Activated CD8-positive, alpha-beta memory T cell treated with anti-CD3 and anti-CD28 coated beads, Interleukin-2, amount 10 ng/mL, durations not matched to agents 7 days and 5 days (primary cell): ENCODE measurements around the gene PTTG1. TPM values are rescaled to one million over a fixed set of nuclear protein-coding genes. Genes with fewer than 3 reads are reported as not detected.

Experiments used
- ATAC-seq: fragments of 150-1000 bp; cut with Tn5 transposase; one replicate; pipeline ENCODE4 v1.10.0; 2021; ENCODE audit warnings: moderate library complexity
- CTCF ChIA-PET: fragments of 350-600 bp; sonication (Branson Sonifier 250); formaldehyde crosslinking; loops from one replicate; lab custom pipeline; 2021; ENCODE audit warnings: antibody characterized with exemption; lab: Charles Lee
- DNase-seq: peaks from one replicate; pipeline ENCODE4 v3.0.0-alpha.2; 2020
- H3K27ac Mint-ChIP-seq: one replicate; pipeline ENCODE4 v1.8.0; 2021; ENCODE audit warnings: mild to moderate bottlenecking, mixed read lengths
- H3K27me3 Mint-ChIP-seq: one replicate; pipeline ENCODE4 v1.8.0; 2021; ENCODE audit warnings: mixed read lengths
- H3K36me3 Mint-ChIP-seq: one replicate; pipeline ENCODE4 v1.8.0; 2021; ENCODE audit warnings: mild to moderate bottlenecking, mixed read lengths
- H3K4me1 Mint-ChIP-seq: one replicate; pipeline ENCODE4 v1.8.0; 2021; ENCODE audit warnings: mixed read lengths
- H3K4me3 Mint-ChIP-seq: one replicate; pipeline ENCODE4 v1.8.0; 2021; ENCODE audit warnings: mild to moderate bottlenecking, moderate library complexity, mixed read lengths
- H3K9me3 Mint-ChIP-seq: one replicate; pipeline ENCODE4 v1.8.0; 2022; ENCODE audit warnings: low read depth, mixed read lengths
- total RNA-seq, 2 experiments: library from RNA; stranded (reverse); gene quantifications; one replicate each; pipeline ENCODE4 v1.2.3, GENCODE V29; 2021

PTTG1 gene
- total RNA-seq, 2 experiments from 2014 or later: 204 to 212 TPM

- Mint-ChIP-seq H3K4me3 (no peak overlapping the region), H3K27me3 (peaks cover 7% of the 10 kb centered on the region), H3K4me1 (peaks cover 9% of the 10 kb centered on the region), H3K27ac (peak overlapping the region; percentile 28), H3K36me3 (peaks cover 6% of the 10 kb centered on the region), H3K9me3 (peaks cover 2% of the 10 kb centered on the region)
- DNase-seq (no peak), ATAC-seq (no peak)
- CTCF ChIA-PET: no interaction called here
These were observed 28.7 kb downstream of the PTTG1 start for GRCh38 chr5:160450164-160450932.

GRCh38 chr5:160451281-160451680 is 29.6 kb downstream of the PTTG1 start:
- CTCF ChIA-PET: no interaction called here
- Mint-ChIP-seq H3K4me3 (no peak overlapping the region), H3K27me3 (peaks cover 10% of the 10 kb centered on the region), H3K27ac (no peak overlapping the region), H3K9me3 (peaks cover 2% of the 10 kb centered on the region), H3K4me1 (peaks cover 11% of the 10 kb centered on the region), H3K36me3 (peaks cover 6% of the 10 kb centered on the region)
- DNase-seq (no peak), ATAC-seq (no peak)

- Mint-ChIP-seq H3K9me3 (peaks cover 2% of the 10 kb centered on the region), H3K27ac (no peak overlapping the region), H3K4me1 (peaks cover 10% of the 10 kb centered on the region), H3K4me3 (no peak overlapping the region), H3K27me3 (peaks cover 10% of the 10 kb centered on the region), H3K36me3 (peaks cover 6% of the 10 kb centered on the region)
- DNase-seq: no peak
- CTCF ChIA-PET: interaction anchor here (2.8 kb wide), 1 partner anchor 13 kb away, joined by 19 read pairs; no protein-coding TSS in a partner anchor
- ATAC-seq: no peak
These were observed 30.4 kb downstream of the PTTG1 start for GRCh38 chr5:160452036-160452435.

GRCh38 chr5:160452795-160453194 is 31.1 kb downstream of the PTTG1 start:
- Mint-ChIP-seq H3K4me1 (peaks cover 10% of the 10 kb centered on the region), H3K4me3 (no peak overlapping the region), H3K27me3 (peaks cover 10% of the 10 kb centered on the region), H3K27ac (no peak overlapping the region), H3K36me3 (peaks cover 6% of the 10 kb centered on the region), H3K9me3 (peaks cover 2% of the 10 kb centered on the region)
- CTCF ChIA-PET: interaction anchor here (1.5 to 2.8 kb wide), 3 partner anchors 11 to 22 kb away, joined by 3 to 19 read pairs (median 6); no protein-coding TSS in a partner anchor
- DNase-seq (no peak), ATAC-seq (no peak)

GRCh38 chr5:160453751-160454150 is 32.1 kb downstream of the PTTG1 start:
- peaks cover 10% of the 10 kb centered on the region for H3K4me1 Mint-ChIP-seq
- H3K4me3 Mint-ChIP-seq: no peak overlapping the region
- CTCF ChIA-PET: interaction anchor here (1.5 to 2.8 kb wide), 3 partner anchors 10 to 21 kb away, joined by 3 to 19 read pairs (median 6); no protein-coding TSS in a partner anchor
- no peak for DNase-seq
- no peak for ATAC-seq
- peaks cover 2% of the 10 kb centered on the region for H3K9me3 Mint-ChIP-seq
- peaks cover 10% of the 10 kb centered on the region for H3K27me3 Mint-ChIP-seq
- H3K27ac Mint-ChIP-seq: no peak overlapping the region
- peaks cover 6% of the 10 kb centered on the region for H3K36me3 Mint-ChIP-seq

GRCh38 chr5:160455600-160455999 is 33.9 kb downstream of the PTTG1 start:
- DNase-seq (no peak), ATAC-seq (no peak)
- Mint-ChIP-seq H3K9me3 (no peaks in the 10 kb centered on the region), H3K4me1 (peaks cover 5% of the 10 kb centered on the region), H3K36me3 (no peaks in the 10 kb centered on the region), H3K27me3 (peaks cover 10% of the 10 kb centered on the region), H3K27ac (no peak overlapping the region), H3K4me3 (no peak overlapping the region)
- CTCF ChIA-PET: no interaction called here

- CTCF ChIA-PET: no interaction called here
- DNase-seq: no peak
- Mint-ChIP-seq H3K36me3 (no peaks in the 10 kb centered on the region), H3K9me3 (no peaks in the 10 kb centered on the region), H3K27ac (no peak overlapping the region), H3K27me3 (peaks cover 10% of the 10 kb centered on the region), H3K4me1 (peaks cover 3% of the 10 kb centered on the region), H3K4me3 (no peak overlapping the region)
- ATAC-seq: no peak
These were observed 35.0 kb downstream of the PTTG1 start for GRCh38 chr5:160456480-160457177.

- CTCF ChIA-PET: no interaction called here
- ATAC-seq: no peak
- H3K36me3 Mint-ChIP-seq: no peaks in the 10 kb centered on the region
- H3K27ac Mint-ChIP-seq: no peak overlapping the region
- peaks cover 7% of the 10 kb centered on the region for H3K4me1 Mint-ChIP-seq
- H3K4me3 Mint-ChIP-seq: no peak overlapping the region
- DNase-seq: no peak
- peaks cover 10% of the 10 kb centered on the region for H3K27me3 Mint-ChIP-seq
- H3K9me3 Mint-ChIP-seq: no peaks in the 10 kb centered on the region
These were observed 35.6 kb downstream of the PTTG1 start for GRCh38 chr5:160457252-160457651.

GRCh38 chr5:160458806-160459800 is 37.4 kb downstream of the PTTG1 start:
- DNase-seq (no peak), ATAC-seq (no peak)
- CTCF ChIA-PET: interaction anchor here (1.0 to 4.8 kb wide), 5 partner anchors 11 to 49 kb away, joined by 3 to 66 read pairs (median 5); no protein-coding TSS in a partner anchor
- peaks cover 4% of the 10 kb centered on the region for H3K27me3 Mint-ChIP-seq
- no peak overlapping the region for H3K4me3 Mint-ChIP-seq
- no peaks in the 10 kb centered on the region for H3K9me3 Mint-ChIP-seq
- H3K36me3 Mint-ChIP-seq: peaks cover 2% of the 10 kb centered on the region
- H3K4me1 Mint-ChIP-seq: peaks cover 21% of the 10 kb centered on the region
- H3K27ac Mint-ChIP-seq: no peak overlapping the region

GRCh38 chr5:160460377-160461049 is 38.9 kb downstream of the PTTG1 start:
- peak; percentile 54 for ATAC-seq
- no peaks in the 10 kb centered on the region for H3K9me3 Mint-ChIP-seq
- H3K27ac Mint-ChIP-seq: no peak overlapping the region
- H3K4me3 Mint-ChIP-seq: no peak overlapping the region
- DNase-seq: no peak
- CTCF ChIA-PET: interaction anchor here (0.7 to 4.8 kb wide), 6 partner anchors 10 to 49 kb away, joined by 3 to 66 read pairs (median 4); no protein-coding TSS in a partner anchor
- peaks cover 32% of the 10 kb centered on the region for H3K4me1 Mint-ChIP-seq
- H3K27me3 Mint-ChIP-seq: peaks cover under 1% of the 10 kb centered on the region
- peaks cover 2% of the 10 kb centered on the region for H3K36me3 Mint-ChIP-seq

GRCh38 chr5:160461378-160461777 is 39.7 kb downstream of the PTTG1 start:
- DNase-seq: no peak
- CTCF ChIA-PET: interaction anchor here (1.1 to 4.8 kb wide), 3 partner anchors 9 to 48 kb away, joined by 3 to 66 read pairs (median 8); no protein-coding TSS in a partner anchor

GRCh38 chr5:160462167-160462566 is 40.5 kb downstream of the PTTG1 start:
- ATAC-seq (no peak), DNase-seq (no peak)
- Mint-ChIP-seq H3K27me3 (no peaks in the 10 kb centered on the region), H3K9me3 (no peaks in the 10 kb centered on the region), H3K4me1 (peaks cover 47% of the 10 kb centered on the region), H3K27ac (no peak overlapping the region), H3K36me3 (peaks cover 2% of the 10 kb centered on the region), H3K4me3 (no peak overlapping the region)
- CTCF ChIA-PET: interaction anchor here (1.8 to 4.8 kb wide), 2 partner anchors 22 to 46 kb away, joined by 4 to 66 read pairs; no protein-coding TSS in a partner anchor

More at GRCh38 chr5:160461378-160461777, 39.7 kb downstream of the PTTG1 start:
- H3K9me3 Mint-ChIP-seq: no peaks in the 10 kb centered on the region
- peaks cover 39% of the 10 kb centered on the region for H3K4me1 Mint-ChIP-seq
- no peak for ATAC-seq
- H3K27ac Mint-ChIP-seq: no peak overlapping the region
- peaks cover 2% of the 10 kb centered on the region for H3K36me3 Mint-ChIP-seq
- H3K4me3 Mint-ChIP-seq: no peak overlapping the region
- no peaks in the 10 kb centered on the region for H3K27me3 Mint-ChIP-seq
